ENCODE data around the gene SLC7A4. TPM values are rescaled to one million over a fixed set of nuclear protein-coding genes. Genes with fewer than 3 reads are reported as not detected.
"Not testable (repeated sequence)": the region's sequence is repeated elsewhere in the genome, so short reads cannot be mapped to it uniquely, and the experiment has no call there.

Gene SLC7A4
- total RNA-seq, 1 experiment from 2014 or later: not detected

GRCh38 chr22:21064917-21065864 is 32.8 kb upstream of the SLC7A4 start:
- DNase-seq (ENCODE audit: low read depth): no peak

- DNase-seq (ENCODE audit: low read depth): not testable (repeated sequence)
Measured at GRCh38 chr22:21064425-21064824, 32.1 kb upstream of the SLC7A4 start.

GRCh38 chr22:21061660-21062321 is 29.4 kb upstream of the SLC7A4 start:
- not testable (repeated sequence) for DNase-seq (ENCODE audit: low read depth)

GRCh38 chr22:21060363-21060762 is 28.0 kb upstream of the SLC7A4 start:
- DNase-seq (ENCODE audit: low read depth): not testable (repeated sequence)

- DNase-seq (ENCODE audit: low read depth): no peak
Measured at GRCh38 chr22:21055880-21056319, 23.5 kb upstream of the SLC7A4 start.

- DNase-seq (ENCODE audit: low read depth): no peak
Measured at GRCh38 chr22:21055564-21055834, 23.1 kb upstream of the SLC7A4 start.

- no peak for DNase-seq (ENCODE audit: low read depth)
Measured at GRCh38 chr22:21054714-21055563, 22.6 kb upstream of the SLC7A4 start.

- no peak for DNase-seq (ENCODE audit: low read depth)
Measured at GRCh38 chr22:21054046-21054713, 21.8 kb upstream of the SLC7A4 start.

- no peak for DNase-seq (ENCODE audit: low read depth)
Measured at GRCh38 chr22:21052715-21053459, 20.5 kb upstream of the SLC7A4 start.

- DNase-seq (ENCODE audit: low read depth): peak; percentile 39
Measured at GRCh38 chr22:21051831-21052400, 19.6 kb upstream of the SLC7A4 start.

- no peak for DNase-seq (ENCODE audit: low read depth)
Measured at GRCh38 chr22:21051145-21051830, 18.9 kb upstream of the SLC7A4 start.

GRCh38 chr22:21048965-21049364 is 16.6 kb upstream of the SLC7A4 start:
- not testable (repeated sequence) for DNase-seq (ENCODE audit: low read depth)

- DNase-seq (ENCODE audit: low read depth): not testable (repeated sequence)
Measured at GRCh38 chr22:21048448-21048847, 16.1 kb upstream of the SLC7A4 start.

- DNase-seq (ENCODE audit: low read depth): no peak
Measured at GRCh38 chr22:21047730-21048129, 15.4 kb upstream of the SLC7A4 start.

- no peak for DNase-seq (ENCODE audit: low read depth)
Measured at GRCh38 chr22:21047035-21047661, 14.8 kb upstream of the SLC7A4 start.

GRCh38 chr22:21045585-21046294 is 13.4 kb upstream of the SLC7A4 start, which contains the start of gene LRRC74B:
TSS of gene LRRC74B (plus strand) at chr22:21045946. CDS start at chr22:21045987, 41 bp downstream.
- peak; percentile 89 for DNase-seq (ENCODE audit: low read depth)

- DNase-seq (ENCODE audit: low read depth): peak; percentile 83
Measured at GRCh38 chr22:21044931-21045584, 12.7 kb upstream of the SLC7A4 start.
